Measurements from ENCODE around the gene TMEM178B.

Gene TMEM178B

GRCh38 chr7:141462958-141463357, 389.1 kb downstream of the TMEM178B start:
- no peak for DNase-seq (ENCODE audit: low read depth)
- peaks cover 2% of the 10 kb centered on the region for H3K27me3 ChIP-seq (replicated peaks; ENCODE audit: control insufficient read depth, insufficient read depth, low read length)
- H3K4me3 ChIP-seq (ENCODE audit: low read length) = no peak overlapping the region
- peaks cover 10% of the 10 kb centered on the region for H3K4me1 ChIP-seq (ENCODE audit: control insufficient read depth, insufficient read depth, low read length)
- H3K9ac ChIP-seq (ENCODE audit: low read length) = no peak overlapping the region
- H3K36me3 ChIP-seq (ENCODE audit: control insufficient read depth, insufficient read depth, low read length, severe bottlenecking) = no peaks in the 10 kb centered on the region
- H3K9me3 ChIP-seq (ENCODE audit: control insufficient read depth, low read length) = no peaks in the 10 kb centered on the region

DNA sequence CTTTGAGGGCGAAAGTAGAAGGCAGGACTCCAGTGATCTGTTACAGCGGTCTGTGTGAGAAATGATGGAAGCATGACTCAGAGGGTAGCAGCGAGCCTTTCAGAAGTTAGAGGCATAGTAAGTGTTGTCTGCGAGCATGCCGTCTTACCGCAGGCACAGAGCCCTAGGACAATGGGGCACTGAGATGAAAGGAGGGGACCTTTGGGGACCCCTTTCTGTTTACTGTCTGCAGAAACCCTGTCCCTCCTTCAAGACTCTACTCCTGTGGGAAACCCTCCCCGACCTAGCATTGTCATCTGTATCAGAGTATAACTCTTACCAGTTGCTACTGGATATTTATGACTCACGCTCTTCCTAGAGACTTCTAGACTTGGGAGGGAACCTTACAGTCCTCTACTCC, 390.1 kb downstream of the TMEM178B start:
- Histone ChIP-seq H3K9me3 (ENCODE audit: control insufficient read depth, low read length) (no peaks in the 10 kb centered on the region), H3K36me3 (ENCODE audit: control insufficient read depth, insufficient read depth, low read length, severe bottlenecking) (no peaks in the 10 kb centered on the region), H3K9ac (ENCODE audit: low read length) (no peak overlapping the region), H3K4me3 (ENCODE audit: low read length) (no peak overlapping the region), H3K4me1 (ENCODE audit: control insufficient read depth, insufficient read depth, low read length) (peaks cover 10% of the 10 kb centered on the region), H3K27me3 (replicated peaks; ENCODE audit: control insufficient read depth, insufficient read depth, low read length) (peaks cover 5% of the 10 kb centered on the region)
- no peak for DNase-seq (ENCODE audit: low read depth)

GRCh38 chr7:141464551-141464950, 390.7 kb downstream of the TMEM178B start:
- peaks cover 10% of the 10 kb centered on the region for H3K4me1 ChIP-seq (ENCODE audit: control insufficient read depth, insufficient read depth, low read length)
- no peak overlapping the region for H3K4me3 ChIP-seq (ENCODE audit: low read length)
- H3K36me3 ChIP-seq (ENCODE audit: control insufficient read depth, insufficient read depth, low read length, severe bottlenecking) = no peaks in the 10 kb centered on the region
- DNase-seq (ENCODE audit: low read depth) = no peak
- H3K9me3 ChIP-seq (ENCODE audit: control insufficient read depth, low read length) = no peaks in the 10 kb centered on the region
- peaks cover 5% of the 10 kb centered on the region for H3K27me3 ChIP-seq (replicated peaks; ENCODE audit: control insufficient read depth, insufficient read depth, low read length)
- no peak overlapping the region for H3K9ac ChIP-seq (ENCODE audit: low read length)

- Histone ChIP-seq H3K9ac (ENCODE audit: low read length) (no peak overlapping the region), H3K9me3 (ENCODE audit: control insufficient read depth, low read length) (no peaks in the 10 kb centered on the region), H3K4me1 (ENCODE audit: control insufficient read depth, insufficient read depth, low read length) (peaks cover 7% of the 10 kb centered on the region), H3K36me3 (ENCODE audit: control insufficient read depth, insufficient read depth, low read length, severe bottlenecking) (no peaks in the 10 kb centered on the region), H3K27me3 (replicated peaks; ENCODE audit: control insufficient read depth, insufficient read depth, low read length) (peaks cover 5% of the 10 kb centered on the region), H3K4me3 (ENCODE audit: low read length) (no peak overlapping the region)
- no peak for DNase-seq (ENCODE audit: low read depth)
These were observed 392.5 kb downstream of the TMEM178B start for GRCh38 chr7:141466151-141466904.

DNA sequence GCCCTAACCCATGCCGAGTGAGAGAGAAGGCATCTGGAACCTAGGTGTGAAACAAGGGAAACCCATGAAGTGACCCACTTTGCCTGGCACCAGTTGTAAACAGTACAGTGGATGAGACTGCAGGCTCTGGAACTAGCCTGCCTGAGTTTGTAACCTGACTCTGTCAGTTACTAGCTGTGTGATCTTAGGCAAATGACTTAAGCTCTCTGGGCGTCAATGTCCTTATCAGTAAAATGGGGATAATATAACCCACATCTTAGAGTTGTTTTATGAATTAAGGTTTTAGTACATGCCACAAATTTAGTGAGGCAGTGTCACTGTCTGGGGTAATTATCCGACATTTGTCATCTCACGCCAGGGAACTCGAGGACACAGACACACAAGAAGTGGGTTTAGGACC, 394.5 kb downstream of the TMEM178B start:
- peaks cover 8% of the 10 kb centered on the region for H3K27me3 ChIP-seq (replicated peaks; ENCODE audit: control insufficient read depth, insufficient read depth, low read length)
- H3K4me3 ChIP-seq (ENCODE audit: low read length) = no peak overlapping the region
- no peak for DNase-seq (ENCODE audit: low read depth)
- H3K36me3 ChIP-seq (ENCODE audit: control insufficient read depth, insufficient read depth, low read length, severe bottlenecking) = no peaks in the 10 kb centered on the region
- peaks cover 7% of the 10 kb centered on the region for H3K4me1 ChIP-seq (ENCODE audit: control insufficient read depth, insufficient read depth, low read length)
- H3K9me3 ChIP-seq (ENCODE audit: control insufficient read depth, low read length) = no peaks in the 10 kb centered on the region
- no peak overlapping the region for H3K9ac ChIP-seq (ENCODE audit: low read length)

DNA sequence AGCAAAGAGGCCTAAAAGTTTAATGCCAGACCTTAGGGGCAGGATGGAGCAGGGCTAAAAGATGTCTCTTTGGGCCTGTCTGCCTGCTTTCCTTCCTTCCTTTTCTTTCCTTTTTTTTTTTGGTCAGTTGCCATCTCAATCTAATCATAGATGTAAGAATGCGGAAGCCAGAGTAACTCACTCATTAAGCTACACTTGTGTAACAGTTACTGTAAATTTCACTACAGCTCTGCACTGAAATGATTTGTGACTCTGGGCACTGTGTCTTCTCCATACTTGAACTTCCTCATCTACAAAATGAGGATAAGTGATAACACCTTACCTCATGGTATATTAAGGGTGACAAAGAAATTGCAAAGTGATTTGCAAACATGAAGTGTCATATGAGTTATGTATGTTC, 401.8 kb downstream of the TMEM178B start:
- DNase-seq (ENCODE audit: low read depth) = no peak
- Histone ChIP-seq H3K27me3 (replicated peaks; ENCODE audit: control insufficient read depth, insufficient read depth, low read length) (peaks cover 17% of the 10 kb centered on the region), H3K4me3 (ENCODE audit: low read length) (no peak overlapping the region), H3K9me3 (ENCODE audit: control insufficient read depth, low read length) (no peaks in the 10 kb centered on the region), H3K36me3 (ENCODE audit: control insufficient read depth, insufficient read depth, low read length, severe bottlenecking) (no peaks in the 10 kb centered on the region), H3K4me1 (ENCODE audit: control insufficient read depth, insufficient read depth, low read length) (no peaks in the 10 kb centered on the region), H3K9ac (ENCODE audit: low read length) (no peak overlapping the region)

DNA sequence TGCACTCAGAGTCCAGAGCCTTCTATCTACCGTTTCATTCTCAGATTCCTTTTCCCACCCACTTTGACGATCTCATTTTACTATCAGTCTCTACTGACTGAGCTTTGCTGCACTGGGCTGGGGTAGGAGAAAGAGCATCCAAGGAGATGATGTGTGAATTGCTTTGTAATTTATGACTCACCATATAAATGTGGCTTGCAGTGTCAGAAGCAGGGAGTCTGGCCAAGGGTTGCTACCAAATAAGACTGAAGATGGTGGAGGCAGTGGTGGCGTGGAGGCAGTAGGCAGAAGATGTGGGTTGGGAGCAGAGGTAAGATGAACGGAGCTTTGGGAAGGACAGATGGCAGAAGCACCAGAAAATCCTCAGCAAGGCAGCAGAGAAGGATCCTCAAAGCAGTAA, 404.0 kb downstream of the TMEM178B start:
- no peak for DNase-seq (ENCODE audit: low read depth)
- Histone ChIP-seq H3K36me3 (ENCODE audit: control insufficient read depth, insufficient read depth, low read length, severe bottlenecking) (no peaks in the 10 kb centered on the region), H3K9ac (ENCODE audit: low read length) (no peak overlapping the region)

GRCh38 chr7:141478845-141479244, 405.0 kb downstream of the TMEM178B start:
- peaks cover 15% of the 10 kb centered on the region for H3K27me3 ChIP-seq (replicated peaks; ENCODE audit: control insufficient read depth, insufficient read depth, low read length)
- H3K9me3 ChIP-seq (ENCODE audit: control insufficient read depth, low read length) = no peaks in the 10 kb centered on the region
- no peaks in the 10 kb centered on the region for H3K36me3 ChIP-seq (ENCODE audit: control insufficient read depth, insufficient read depth, low read length, severe bottlenecking)
- no peak overlapping the region for H3K9ac ChIP-seq (ENCODE audit: low read length)
- H3K4me1 ChIP-seq (ENCODE audit: control insufficient read depth, insufficient read depth, low read length) = no peaks in the 10 kb centered on the region
- no peak for DNase-seq (ENCODE audit: low read depth)
- no peak overlapping the region for H3K4me3 ChIP-seq (ENCODE audit: low read length)

More for the DNA sequence above, 404.0 kb downstream of the TMEM178B start:
- Histone ChIP-seq H3K9me3 (ENCODE audit: control insufficient read depth, low read length) (no peaks in the 10 kb centered on the region), H3K4me3 (ENCODE audit: low read length) (no peak overlapping the region), H3K27me3 (replicated peaks; ENCODE audit: control insufficient read depth, insufficient read depth, low read length) (peaks cover 15% of the 10 kb centered on the region), H3K4me1 (ENCODE audit: control insufficient read depth, insufficient read depth, low read length) (no peaks in the 10 kb centered on the region)

- no peak for DNase-seq (ENCODE audit: low read depth)
- H3K36me3 ChIP-seq (ENCODE audit: control insufficient read depth, insufficient read depth, low read length, severe bottlenecking) = no peaks in the 10 kb centered on the region
- H3K4me1 ChIP-seq (ENCODE audit: control insufficient read depth, insufficient read depth, low read length) = no peaks in the 10 kb centered on the region
- no peak overlapping the region for H3K4me3 ChIP-seq (ENCODE audit: low read length)
- H3K27me3 ChIP-seq (replicated peaks; ENCODE audit: control insufficient read depth, insufficient read depth, low read length) = peaks cover 14% of the 10 kb centered on the region
- H3K9ac ChIP-seq (ENCODE audit: low read length) = no peak overlapping the region
- no peaks in the 10 kb centered on the region for H3K9me3 ChIP-seq (ENCODE audit: control insufficient read depth, low read length)
These were observed 407.1 kb downstream of the TMEM178B start for GRCh38 chr7:141480953-141481352.

DNA sequence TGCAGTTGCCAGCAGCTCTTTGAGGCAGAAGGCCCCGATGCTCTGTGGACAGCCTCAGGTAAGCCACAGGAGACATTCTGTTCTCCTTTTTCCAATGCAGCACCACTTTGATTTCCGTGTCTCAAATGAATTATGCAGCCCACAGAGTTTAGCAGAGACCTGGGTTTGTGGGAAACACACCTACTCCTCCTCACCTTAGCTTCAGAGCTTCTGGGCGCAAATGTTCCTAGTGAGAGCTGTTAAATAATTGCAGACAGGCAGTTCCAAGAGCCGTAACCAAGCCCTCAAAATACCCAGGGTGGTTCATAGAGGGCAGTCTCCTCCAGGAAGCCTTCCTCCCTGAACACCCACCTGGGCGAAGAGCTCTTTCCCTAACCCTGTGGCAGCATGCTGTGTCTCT, 408.1 kb downstream of the TMEM178B start:
- no peaks in the 10 kb centered on the region for H3K36me3 ChIP-seq (ENCODE audit: control insufficient read depth, insufficient read depth, low read length, severe bottlenecking)
- H3K4me3 ChIP-seq (ENCODE audit: low read length) = no peak overlapping the region
- no peak overlapping the region for H3K9ac ChIP-seq (ENCODE audit: low read length)
- peaks cover 4% of the 10 kb centered on the region for H3K27me3 ChIP-seq (replicated peaks; ENCODE audit: control insufficient read depth, insufficient read depth, low read length)
- H3K4me1 ChIP-seq (ENCODE audit: control insufficient read depth, insufficient read depth, low read length) = no peaks in the 10 kb centered on the region
- no peak for DNase-seq (ENCODE audit: low read depth)
- H3K9me3 ChIP-seq (ENCODE audit: control insufficient read depth, low read length) = no peaks in the 10 kb centered on the region

- no peak overlapping the region for H3K4me3 ChIP-seq (ENCODE audit: low read length)
- no peaks in the 10 kb centered on the region for H3K9me3 ChIP-seq (ENCODE audit: control insufficient read depth, low read length)
- peaks cover 3% of the 10 kb centered on the region for H3K27me3 ChIP-seq (replicated peaks; ENCODE audit: control insufficient read depth, insufficient read depth, low read length)
- H3K36me3 ChIP-seq (ENCODE audit: control insufficient read depth, insufficient read depth, low read length, severe bottlenecking) = no peaks in the 10 kb centered on the region
- H3K4me1 ChIP-seq (ENCODE audit: control insufficient read depth, insufficient read depth, low read length) = no peaks in the 10 kb centered on the region
- no peak overlapping the region for H3K9ac ChIP-seq (ENCODE audit: low read length)
- DNase-seq (ENCODE audit: low read depth) = no peak
These were observed 409.2 kb downstream of the TMEM178B start for GRCh38 chr7:141483044-141483443.

DNA sequence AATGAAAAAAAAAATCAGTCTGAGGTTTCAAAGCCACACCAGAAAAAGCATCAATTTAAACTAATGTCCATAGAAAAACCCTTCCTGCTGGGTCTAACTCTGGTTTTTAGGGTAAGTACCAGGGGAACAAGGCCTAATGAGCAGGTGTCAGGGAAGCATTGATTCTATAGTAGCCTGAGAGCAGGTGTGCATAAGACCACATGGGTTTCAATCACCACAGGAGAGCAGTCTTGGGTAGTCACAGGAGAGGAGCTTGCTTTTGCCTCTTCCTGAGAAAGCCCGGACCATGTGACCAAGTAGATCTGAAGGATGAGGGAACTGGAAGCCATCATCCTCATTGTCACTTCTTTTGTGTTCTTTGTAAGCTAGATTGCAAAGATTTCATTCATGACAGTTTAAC, 411.0 kb downstream of the TMEM178B start:
- Histone ChIP-seq H3K27me3 (replicated peaks; ENCODE audit: control insufficient read depth, insufficient read depth, low read length) (peaks cover 3% of the 10 kb centered on the region), H3K4me3 (ENCODE audit: low read length) (no peak overlapping the region), H3K36me3 (ENCODE audit: control insufficient read depth, insufficient read depth, low read length, severe bottlenecking) (no peaks in the 10 kb centered on the region), H3K9me3 (ENCODE audit: control insufficient read depth, low read length) (no peaks in the 10 kb centered on the region), H3K4me1 (ENCODE audit: control insufficient read depth, insufficient read depth, low read length) (no peaks in the 10 kb centered on the region), H3K9ac (ENCODE audit: low read length) (no peak overlapping the region)
- DNase-seq (ENCODE audit: low read depth) = no peak
